Measurements from ENCODE around the gene PRTFDC1. TPM values are rescaled to one million over a fixed set of nuclear protein-coding genes. Genes with fewer than 3 reads are reported as not detected.

Gene PRTFDC1
- total and polyA plus RNA-seq, 2 of the 8 experiments (the other 6 are each of a cell fraction or from before 2014, with no cell fraction given) = 5.9 to 6.6 TPM

DNA sequence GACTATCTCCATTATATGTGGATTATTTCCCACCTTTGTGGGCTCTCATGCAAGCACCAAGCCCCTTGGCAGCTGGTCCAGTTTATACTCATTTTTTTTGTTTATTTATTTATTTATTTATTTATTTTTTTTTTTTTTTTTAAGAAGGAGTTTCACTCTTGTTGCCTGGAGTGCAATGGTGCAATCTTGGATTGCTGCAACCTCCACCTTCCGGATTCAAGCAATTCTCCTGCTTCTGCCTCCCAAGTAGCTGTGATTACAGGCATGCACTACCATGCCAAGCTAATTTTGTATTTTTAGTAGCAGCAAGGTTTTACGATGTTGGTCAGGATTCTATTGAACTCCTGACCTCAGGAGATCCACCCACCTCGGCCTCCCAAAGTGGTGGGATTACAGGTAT, 2.8 kb downstream of the PRTFDC1 start:
- Histone ChIP-seq H3K4me2 (ENCODE audit: insufficient read depth in 1 of 2, low read depth in 2 of 2, low read length in 2 of 2) (no peak overlapping the region), H2BK20ac (ENCODE audit: low read length) (no peak overlapping the region), H2BK12ac (ENCODE audit: low read depth, low read length) (no peak overlapping the region), H4K8ac (ENCODE audit: extremely low read depth, insufficient read depth, low read length) (no peak overlapping the region), H3K79me1 (ENCODE audit: low read depth, low read length) (no peaks in the 10 kb centered on the region; the same call in 1 of the 2 replicates), H4K5ac (ENCODE audit: insufficient read length, low read depth, low read length) (no peak overlapping the region), H2AFZ (ENCODE audit: low read length) (no peak overlapping the region), H3K56ac (replicated peaks; ENCODE audit: insufficient read length, low read depth, low read length) (no peak overlapping the region), H3K36me3 (ENCODE audit: control insufficient read depth in 2 of 4, insufficient read depth in 4 of 4, low read length in 3 of 4) (no peaks in the 10 kb centered on the region), H3K9me3 (ENCODE audit: insufficient read depth in 2 of 2, low read depth in 1 of 2, low read length in 1 of 2) (no peaks in the 10 kb centered on the region), H3K4me3 (ENCODE audit: extremely low read depth in 1 of 4, insufficient read depth in 2 of 4, low read depth in 3 of 4, low read length in 4 of 4) (no peak overlapping the region), H3K27ac (ENCODE audit: low read depth, low read length) (no peak overlapping the region), H3K23ac (ENCODE audit: insufficient read length) (no peak overlapping the region), H2BK120ac (replicated peaks; ENCODE audit: low read depth, low read length) (no peak overlapping the region), H3K27me3 (replicated peaks in 1 of 4; ENCODE audit: control insufficient read depth in 3 of 4, extremely low read depth in 1 of 4, insufficient read depth in 3 of 4, low read length in 3 of 4) (no peaks in the 10 kb centered on the region), H3K23me2 (ENCODE audit: low read depth, low read length) (peaks cover 4% of the 10 kb centered on the region; the same call in 1 of the 2 replicates), H3K9ac (replicated peaks in 1 of 4; ENCODE audit: extremely low read depth in 1 of 4, low read depth in 3 of 4, low read length in 3 of 4) (no peak overlapping the region), H2BK15ac (ENCODE audit: low read length) (no peak overlapping the region), H3K79me2 (ENCODE audit: control insufficient read depth in 1 of 2, insufficient read depth in 2 of 2, low read length in 2 of 2) (no peaks in the 10 kb centered on the region), H2BK5ac (ENCODE audit: low read depth, low read length) (no peak overlapping the region), H2AK5ac (ENCODE audit: low read depth, low read length) (no peak overlapping the region), H3K4me1 (replicated peaks in 1 of 4; ENCODE audit: control insufficient read depth in 3 of 4, insufficient read depth in 4 of 4, low read length in 3 of 4) (peaks cover 9 to 24% (median 17%) of the 10 kb centered on the region in 4 experiments; a peak in 6 of 7 replicates), H3K14ac (ENCODE audit: insufficient read length) (no peak overlapping the region), H4K20me1 (replicated peaks in 1 of 2; ENCODE audit: control insufficient read depth in 1 of 2, insufficient read depth in 2 of 2, low read length in 2 of 2) (no peaks in the 10 kb centered on the region), H3K18ac (ENCODE audit: extremely low read depth, low read length) (no peak overlapping the region), H4K91ac (replicated peaks; ENCODE audit: insufficient read length, low read length) (no peak overlapping the region), H3K4ac (replicated peaks; ENCODE audit: insufficient read length, low read depth, low read length) (no peak overlapping the region)
- no peak for FAIRE-seq
- DNase-seq (ENCODE audit: low read depth in 1 of 2, low spot score in 2 of 2) = no peak
- WGBS, 2 experiments (ENCODE audit: extremely low coverage in 1 of 2, insufficient coverage in 1 of 2, insufficient read length in 1 of 2, insufficient replicate concordance in 2 of 2, low coverage in 1 of 2, low lambda C conversion rate in 2 of 2, missing lambda C conversion rate in 1 of 2) = 82% methylated on average over 3 of the region's 3 CpGs; no CpG with 5 or more reads in 1 of the 2 experiments
- TF ChIP-seq BCL11A (IDR thresholded peaks at IDR 0.05; ENCODE audit: low read depth in 2 of 2, low read length in 2 of 2) = no peak
- no peak for TF ChIP-seq TCF12 (IDR thresholded peaks at IDR 0.05; ENCODE audit: low read depth, low read length)
- TF ChIP-seq CEBPB (IDR thresholded peaks at IDR 0.05; ENCODE audit: low read depth, low read length) = no peak
- no peak for TF ChIP-seq JUN (IDR thresholded peaks at IDR 0.05; ENCODE audit: low read depth, low read length)
- no peak for TF ChIP-seq SIRT6 (IDR thresholded peaks at IDR 0.05; ENCODE audit: low read length)
- TF ChIP-seq BRCA1 (IDR thresholded peaks at IDR 0.05; ENCODE audit: low read depth, low read length) = no peak
- no peak for TF ChIP-seq RAD21 (IDR thresholded peaks at IDR 0.05 in 1 of 2, conservative IDR thresholded peaks at IDR 0.05 in 1 of 2; ENCODE audit: low read depth in 2 of 2, low read length in 2 of 2)
- no peak for TF ChIP-seq PHF8 (conservative IDR thresholded peaks at IDR 0.05; ENCODE audit: low read depth, low read length)
- TF ChIP-seq EP300 (IDR thresholded peaks at IDR 0.05; ENCODE audit: borderline replicate concordance in 1 of 2, low read depth in 2 of 2, low read length in 2 of 2) = no peak
- no peak for TF ChIP-seq SAP30 (IDR thresholded peaks at IDR 0.05; ENCODE audit: insufficient read depth, insufficient replicate concordance, low read length)
- ChIA-PET POLR2A (ENCODE audit: partially characterized antibody) (no interaction called here), CTCF (ENCODE audit: partially characterized antibody) (no interaction called here)

Data from H1 (cell line).